ENCODE results near the gene CA10.

CA10 gene

GRCh38 chr17:51860954-51861561 lies 297.5 kb downstream of the CA10 start:
- Histone ChIP-seq H3K27me3 (ENCODE audit: control insufficient read depth in 2 of 2, insufficient read depth in 2 of 2, low read length in 2 of 2) (no peaks in the 10 kb centered on the region), H3K36me3 (ENCODE audit: control insufficient read depth in 2 of 2, insufficient read depth in 2 of 2, low read length in 2 of 2) (no peaks in the 10 kb centered on the region), H3K4me1 (ENCODE audit: control insufficient read depth in 2 of 2, insufficient read depth in 2 of 2, low read length in 2 of 2) (peaks cover 0 to 5% of the 10 kb centered on the region in 2 donors), H3K4me3 (ENCODE audit: low read length in 2 of 2) (no peak overlapping the region), H3K27ac (ENCODE audit: low read depth in 2 of 2, low read length in 2 of 2) (no peak overlapping the region), H3K9me3 (ENCODE audit: control insufficient read depth in 2 of 2, low read length in 2 of 2) (no peaks in the 10 kb centered on the region), H3K9ac (ENCODE audit: low read depth in 1 of 2, low read length in 2 of 2) (no peak overlapping the region)

GRCh38 chr17:51857052-51857597 lies 301.4 kb downstream of the CA10 start:
- peaks cover 0 to 5% of the 10 kb centered on the region in 2 donors for H3K4me1 ChIP-seq (ENCODE audit: control insufficient read depth in 2 of 2, insufficient read depth in 2 of 2, low read length in 2 of 2)
- H3K9ac ChIP-seq (ENCODE audit: low read depth in 1 of 2, low read length in 2 of 2): no peak overlapping the region
- H3K36me3 ChIP-seq (ENCODE audit: control insufficient read depth in 2 of 2, insufficient read depth in 2 of 2, low read length in 2 of 2): no peaks in the 10 kb centered on the region
- H3K27ac ChIP-seq (ENCODE audit: low read depth in 2 of 2, low read length in 2 of 2): no peak overlapping the region
- H3K4me3 ChIP-seq (ENCODE audit: low read length in 2 of 2): no peak overlapping the region
- no peaks in the 10 kb centered on the region for H3K27me3 ChIP-seq (ENCODE audit: control insufficient read depth in 2 of 2, insufficient read depth in 2 of 2, low read length in 2 of 2)
- no peaks in the 10 kb centered on the region for H3K9me3 ChIP-seq (ENCODE audit: control insufficient read depth in 2 of 2, low read length in 2 of 2)

- H3K27ac ChIP-seq (ENCODE audit: low read depth in 2 of 2, low read length in 2 of 2): no peak overlapping the region
- H3K9me3 ChIP-seq (ENCODE audit: control insufficient read depth in 2 of 2, low read length in 2 of 2): no peaks in the 10 kb centered on the region
- no peak overlapping the region for H3K9ac ChIP-seq (ENCODE audit: low read depth in 1 of 2, low read length in 2 of 2)
- H3K36me3 ChIP-seq (ENCODE audit: control insufficient read depth in 2 of 2, insufficient read depth in 2 of 2, low read length in 2 of 2): no peaks in the 10 kb centered on the region
- H3K4me3 ChIP-seq (ENCODE audit: low read length in 2 of 2): no peak overlapping the region
- H3K4me1 ChIP-seq (ENCODE audit: control insufficient read depth in 2 of 2, insufficient read depth in 2 of 2, low read length in 2 of 2): peaks cover 0 to 5% of the 10 kb centered on the region in 2 donors
- no peaks in the 10 kb centered on the region for H3K27me3 ChIP-seq (ENCODE audit: control insufficient read depth in 2 of 2, insufficient read depth in 2 of 2, low read length in 2 of 2)
Observed at GRCh38 chr17:51855806-51856205, 302.7 kb downstream of the CA10 start.

GRCh38 chr17:51853857-51854256 lies 304.7 kb downstream of the CA10 start:
- Histone ChIP-seq H3K9me3 (ENCODE audit: control insufficient read depth in 2 of 2, low read length in 2 of 2) (no peaks in the 10 kb centered on the region), H3K9ac (ENCODE audit: low read depth in 1 of 2, low read length in 2 of 2) (no peak overlapping the region), H3K36me3 (ENCODE audit: control insufficient read depth in 2 of 2, insufficient read depth in 2 of 2, low read length in 2 of 2) (no peaks in the 10 kb centered on the region), H3K27me3 (ENCODE audit: control insufficient read depth in 2 of 2, insufficient read depth in 2 of 2, low read length in 2 of 2) (no peaks in the 10 kb centered on the region), H3K4me3 (ENCODE audit: low read length in 2 of 2) (no peak overlapping the region), H3K4me1 (ENCODE audit: control insufficient read depth in 2 of 2, insufficient read depth in 2 of 2, low read length in 2 of 2) (peaks cover 0 to 5% of the 10 kb centered on the region in 2 donors), H3K27ac (ENCODE audit: low read depth in 2 of 2, low read length in 2 of 2) (no peak overlapping the region)

GRCh38 chr17:51852603-51853002 lies 305.9 kb downstream of the CA10 start:
- no peak overlapping the region for H3K9ac ChIP-seq (ENCODE audit: low read depth in 1 of 2, low read length in 2 of 2)
- H3K4me3 ChIP-seq (ENCODE audit: low read length in 2 of 2): no peak overlapping the region
- H3K36me3 ChIP-seq (ENCODE audit: control insufficient read depth in 2 of 2, insufficient read depth in 2 of 2, low read length in 2 of 2): no peaks in the 10 kb centered on the region
- H3K9me3 ChIP-seq (ENCODE audit: control insufficient read depth in 2 of 2, low read length in 2 of 2): no peaks in the 10 kb centered on the region
- H3K27ac ChIP-seq (ENCODE audit: low read depth in 2 of 2, low read length in 2 of 2): no peak overlapping the region
- H3K4me1 ChIP-seq (ENCODE audit: control insufficient read depth in 2 of 2, insufficient read depth in 2 of 2, low read length in 2 of 2): no peaks in the 10 kb centered on the region
- H3K27me3 ChIP-seq (ENCODE audit: control insufficient read depth in 2 of 2, insufficient read depth in 2 of 2, low read length in 2 of 2): no peaks in the 10 kb centered on the region

GRCh38 chr17:51850201-51850600 lies 308.3 kb downstream of the CA10 start:
- Histone ChIP-seq H3K9me3 (ENCODE audit: control insufficient read depth in 2 of 2, low read length in 2 of 2) (no peaks in the 10 kb centered on the region), H3K27me3 (ENCODE audit: control insufficient read depth in 2 of 2, insufficient read depth in 2 of 2, low read length in 2 of 2) (no peaks in the 10 kb centered on the region), H3K4me1 (ENCODE audit: control insufficient read depth in 2 of 2, insufficient read depth in 2 of 2, low read length in 2 of 2) (no peaks in the 10 kb centered on the region), H3K4me3 (ENCODE audit: low read length in 2 of 2) (no peak overlapping the region), H3K36me3 (ENCODE audit: control insufficient read depth in 2 of 2, insufficient read depth in 2 of 2, low read length in 2 of 2) (no peaks in the 10 kb centered on the region), H3K27ac (ENCODE audit: low read depth in 2 of 2, low read length in 2 of 2) (no peak overlapping the region), H3K9ac (ENCODE audit: low read depth in 1 of 2, low read length in 2 of 2) (no peak overlapping the region)

- Histone ChIP-seq H3K36me3 (ENCODE audit: control insufficient read depth in 2 of 2, insufficient read depth in 2 of 2, low read length in 2 of 2) (no peaks in the 10 kb centered on the region), H3K9me3 (ENCODE audit: control insufficient read depth in 2 of 2, low read length in 2 of 2) (no peaks in the 10 kb centered on the region), H3K9ac (ENCODE audit: low read depth in 1 of 2, low read length in 2 of 2) (no peak overlapping the region), H3K4me1 (ENCODE audit: control insufficient read depth in 2 of 2, insufficient read depth in 2 of 2, low read length in 2 of 2) (no peaks in the 10 kb centered on the region), H3K27me3 (ENCODE audit: control insufficient read depth in 2 of 2, insufficient read depth in 2 of 2, low read length in 2 of 2) (no peaks in the 10 kb centered on the region), H3K4me3 (ENCODE audit: low read length in 2 of 2) (no peak overlapping the region), H3K27ac (ENCODE audit: low read depth in 2 of 2, low read length in 2 of 2) (no peak overlapping the region)
Observed at GRCh38 chr17:51848451-51848850, 310.1 kb downstream of the CA10 start.

- Histone ChIP-seq H3K4me1 (ENCODE audit: control insufficient read depth in 2 of 2, insufficient read depth in 2 of 2, low read length in 2 of 2) (no peaks in the 10 kb centered on the region), H3K27ac (ENCODE audit: low read depth in 2 of 2, low read length in 2 of 2) (no peak overlapping the region), H3K9ac (ENCODE audit: low read depth in 1 of 2, low read length in 2 of 2) (no peak overlapping the region), H3K36me3 (ENCODE audit: control insufficient read depth in 2 of 2, insufficient read depth in 2 of 2, low read length in 2 of 2) (no peaks in the 10 kb centered on the region), H3K27me3 (ENCODE audit: control insufficient read depth in 2 of 2, insufficient read depth in 2 of 2, low read length in 2 of 2) (no peaks in the 10 kb centered on the region), H3K9me3 (ENCODE audit: control insufficient read depth in 2 of 2, low read length in 2 of 2) (no peaks in the 10 kb centered on the region), H3K4me3 (ENCODE audit: low read length in 2 of 2) (no peak overlapping the region)
Observed at GRCh38 chr17:51846566-51846965, 311.9 kb downstream of the CA10 start.

- Histone ChIP-seq H3K4me1 (ENCODE audit: control insufficient read depth in 2 of 2, insufficient read depth in 2 of 2, low read length in 2 of 2) (no peaks in the 10 kb centered on the region), H3K27me3 (ENCODE audit: control insufficient read depth in 2 of 2, insufficient read depth in 2 of 2, low read length in 2 of 2) (no peaks in the 10 kb centered on the region), H3K36me3 (ENCODE audit: control insufficient read depth in 2 of 2, insufficient read depth in 2 of 2, low read length in 2 of 2) (no peaks in the 10 kb centered on the region), H3K4me3 (ENCODE audit: low read length in 2 of 2) (no peak overlapping the region), H3K9ac (ENCODE audit: low read depth in 1 of 2, low read length in 2 of 2) (no peak overlapping the region), H3K9me3 (ENCODE audit: control insufficient read depth in 2 of 2, low read length in 2 of 2) (no peaks in the 10 kb centered on the region), H3K27ac (ENCODE audit: low read depth in 2 of 2, low read length in 2 of 2) (no peak overlapping the region)
Observed at GRCh38 chr17:51845776-51846175, 312.7 kb downstream of the CA10 start.

GRCh38 chr17:51842763-51843162 lies 315.8 kb downstream of the CA10 start:
- Histone ChIP-seq H3K27me3 (ENCODE audit: control insufficient read depth in 2 of 2, insufficient read depth in 2 of 2, low read length in 2 of 2) (no peaks in the 10 kb centered on the region), H3K4me1 (ENCODE audit: control insufficient read depth in 2 of 2, insufficient read depth in 2 of 2, low read length in 2 of 2) (no peaks in the 10 kb centered on the region), H3K9me3 (ENCODE audit: control insufficient read depth in 2 of 2, low read length in 2 of 2) (no peaks in the 10 kb centered on the region), H3K36me3 (ENCODE audit: control insufficient read depth in 2 of 2, insufficient read depth in 2 of 2, low read length in 2 of 2) (no peaks in the 10 kb centered on the region), H3K4me3 (ENCODE audit: low read length in 2 of 2) (no peak overlapping the region), H3K9ac (ENCODE audit: low read depth in 1 of 2, low read length in 2 of 2) (no peak overlapping the region), H3K27ac (ENCODE audit: low read depth in 2 of 2, low read length in 2 of 2) (no peak overlapping the region)

Measured in mucosa of rectum (tissue), 2 donors.